Stimulated activated CD8-positive, alpha-beta memory T cell treated with anti-CD3 and anti-CD28 coated beads, Interleukin-2, amount 100 ng/mL, for 1 hour (primary cell): Measurements from ENCODE around the gene ARAP1.

Experiments used
- DNase-seq, 2 donors: peaks; one replicate each; pipeline ENCODE4 v3.0.0-alpha.2; 2020; ENCODE audit warnings: low read depth in 2 of 2

The ARAP1 gene

GRCh38 chr11:72762641-72763304 lies 10.6 kb upstream of the ARAP1 start:
- DNase-seq = no peak

- no peak for DNase-seq
These were observed 8.6 kb upstream of the ARAP1 start for GRCh38 chr11:72760539-72761405.

DNA sequence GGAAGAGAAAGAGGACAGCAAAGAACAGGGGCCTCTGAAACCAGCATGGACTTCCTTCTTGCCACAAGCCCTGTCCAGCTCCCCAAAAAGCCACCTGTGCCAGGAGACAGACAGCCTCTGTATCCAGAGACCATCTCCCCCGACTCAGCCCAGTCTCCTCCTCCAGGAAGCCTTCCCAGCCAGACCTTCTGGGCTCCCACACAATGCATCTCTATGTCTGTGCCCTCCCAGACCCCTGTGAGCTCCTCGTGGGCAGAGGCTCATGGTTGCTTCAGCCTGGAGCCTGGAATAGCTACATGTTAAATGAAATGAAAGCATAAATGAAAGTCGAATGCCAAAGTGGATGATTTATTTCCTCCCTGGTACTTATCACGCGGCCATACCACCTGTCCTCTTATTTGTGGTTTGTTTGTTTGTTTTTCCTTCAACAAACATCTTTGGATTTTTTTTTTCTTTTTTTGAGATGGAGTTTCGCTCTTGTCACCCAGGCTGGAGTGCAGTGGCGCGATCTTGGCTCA lies 7.3 kb upstream of the ARAP1 start:
- no peak for DNase-seq

GRCh38 chr11:72758690-72759389 lies 6.6 kb upstream of the ARAP1 start:
- DNase-seq = no peak

DNA sequence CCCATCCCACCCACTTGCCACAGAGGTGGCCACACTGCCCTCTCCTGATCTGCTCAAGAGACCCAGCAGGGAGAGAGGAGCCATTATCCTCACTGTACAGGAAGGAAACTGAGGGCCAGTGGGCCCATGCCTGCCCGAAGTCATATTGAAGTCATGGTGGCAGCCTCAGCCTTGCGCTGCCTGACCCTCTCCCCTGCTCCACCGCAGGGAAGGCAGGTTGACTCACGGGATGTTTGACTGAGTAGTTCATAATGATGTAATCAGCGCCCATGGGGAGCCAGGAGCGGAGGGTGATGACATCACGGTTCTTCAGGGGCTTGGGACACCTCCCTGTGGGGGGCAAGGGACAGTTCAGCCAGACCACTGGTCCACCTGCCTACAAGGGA lies 6.1 kb upstream of the ARAP1 start:
- no peak for DNase-seq

GRCh38 chr11:72755713-72756285 lies 3.6 kb upstream of the ARAP1 start:
- DNase-seq = no peak

GRCh38 chr11:72754544-72755155 lies 2.4 kb upstream of the ARAP1 start:
- DNase-seq = no peak

DNA sequence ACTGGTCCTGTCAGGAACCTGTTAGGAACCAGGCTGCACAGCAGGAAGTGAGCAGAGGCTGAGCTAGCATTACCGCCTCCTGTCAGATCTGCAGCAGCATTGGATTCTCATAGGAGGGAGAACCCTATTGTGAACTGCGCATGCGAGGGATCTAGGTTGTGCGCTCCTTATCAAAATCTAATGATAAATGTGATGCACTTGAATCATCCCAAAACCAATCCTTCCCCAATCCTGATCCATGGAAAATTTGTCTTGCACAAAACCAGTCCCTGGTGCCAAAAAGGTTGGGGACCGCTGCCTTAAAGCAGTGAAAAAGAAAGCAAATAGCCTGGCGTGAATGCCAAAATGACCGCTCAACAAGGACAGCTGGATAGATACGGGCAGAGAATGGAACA lies 1.9 kb upstream of the ARAP1 start:
- DNase-seq = no peak

DNA sequence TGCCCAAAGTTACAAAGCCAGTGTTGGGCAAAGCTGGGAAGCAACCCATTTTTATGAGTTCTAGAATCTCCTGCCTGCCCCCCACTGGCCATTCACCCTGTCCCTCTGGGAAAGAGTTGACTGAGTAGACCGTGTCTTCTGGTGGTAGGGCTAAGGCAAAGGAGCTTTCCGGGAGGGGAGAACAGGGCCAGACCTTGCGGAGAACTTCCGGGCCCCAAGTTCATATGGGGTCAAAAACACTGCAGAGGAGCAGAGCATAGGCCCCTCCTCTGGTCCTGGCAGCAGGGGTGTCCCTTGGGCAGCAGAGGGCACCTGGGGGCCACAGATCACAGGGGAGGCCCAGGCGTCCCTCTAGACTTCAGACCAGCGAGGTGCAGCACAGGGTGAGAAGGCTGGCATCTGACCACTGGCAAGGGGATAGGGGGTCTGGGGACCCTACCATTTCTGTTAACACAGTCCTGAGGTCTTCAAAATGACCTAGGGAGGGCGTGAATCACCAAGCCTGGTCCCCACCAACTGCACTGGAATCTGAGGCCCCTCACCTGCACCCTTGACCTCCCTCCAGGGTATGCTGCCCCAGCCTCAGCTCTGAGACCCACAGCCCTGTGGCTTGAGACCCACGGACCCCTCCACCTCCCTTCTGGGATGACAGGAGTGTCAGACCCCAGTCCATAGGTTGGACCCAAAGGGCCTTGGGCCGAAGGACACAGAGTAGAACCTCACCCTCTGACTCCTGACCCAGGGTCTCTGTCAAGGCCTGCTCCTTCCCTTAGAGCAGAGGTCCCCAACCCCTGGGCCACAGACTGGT lies 1.3 kb upstream of the ARAP1 start:
- no peak for DNase-seq

DNA sequence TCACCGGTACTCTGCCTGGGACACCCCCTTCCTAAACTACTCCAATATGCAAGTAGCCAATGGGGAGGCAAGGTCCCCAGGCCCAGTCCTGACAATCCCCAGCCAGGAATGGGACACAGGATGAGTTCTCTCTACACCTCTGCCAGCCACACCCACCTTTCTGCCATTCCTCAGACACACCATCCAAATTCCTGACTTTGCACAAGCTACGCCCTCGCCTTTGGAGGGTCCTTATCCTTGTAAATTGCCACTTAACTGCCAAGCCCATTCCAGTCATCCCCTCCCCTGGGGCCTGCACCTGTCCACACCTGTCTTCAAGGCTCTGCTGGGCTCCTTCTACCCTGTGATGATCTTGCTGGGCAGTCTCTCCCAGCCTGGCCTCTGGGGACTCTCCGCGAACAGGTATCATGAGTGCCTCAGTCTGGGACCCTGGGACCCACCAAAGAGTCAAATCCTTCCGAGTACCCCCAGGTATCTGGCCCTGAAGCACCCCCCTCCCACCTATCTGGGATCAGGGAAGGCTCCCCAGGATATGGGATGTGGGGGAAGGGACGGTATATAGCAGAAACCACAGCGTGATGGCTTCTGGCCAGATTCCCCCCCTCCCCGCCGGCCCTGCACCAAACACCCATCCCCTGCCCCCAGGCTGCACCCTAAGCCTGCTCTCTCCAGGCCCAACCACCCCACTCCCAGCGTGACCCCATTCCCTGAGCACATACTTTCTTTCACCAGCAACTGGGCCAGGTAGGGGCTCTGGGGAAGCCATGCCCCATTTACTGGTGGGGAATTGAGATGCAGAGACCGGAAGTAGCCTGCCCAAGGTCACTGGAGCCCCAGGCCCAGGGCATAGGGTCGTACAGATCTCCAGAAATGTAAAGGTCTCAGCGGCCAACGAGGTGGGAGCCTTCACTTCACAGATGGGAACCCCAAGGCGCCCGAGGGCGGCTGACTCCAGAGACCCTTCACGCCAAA lies 806 bp downstream of the ARAP1 start:
- no peak for DNase-seq

DNA sequence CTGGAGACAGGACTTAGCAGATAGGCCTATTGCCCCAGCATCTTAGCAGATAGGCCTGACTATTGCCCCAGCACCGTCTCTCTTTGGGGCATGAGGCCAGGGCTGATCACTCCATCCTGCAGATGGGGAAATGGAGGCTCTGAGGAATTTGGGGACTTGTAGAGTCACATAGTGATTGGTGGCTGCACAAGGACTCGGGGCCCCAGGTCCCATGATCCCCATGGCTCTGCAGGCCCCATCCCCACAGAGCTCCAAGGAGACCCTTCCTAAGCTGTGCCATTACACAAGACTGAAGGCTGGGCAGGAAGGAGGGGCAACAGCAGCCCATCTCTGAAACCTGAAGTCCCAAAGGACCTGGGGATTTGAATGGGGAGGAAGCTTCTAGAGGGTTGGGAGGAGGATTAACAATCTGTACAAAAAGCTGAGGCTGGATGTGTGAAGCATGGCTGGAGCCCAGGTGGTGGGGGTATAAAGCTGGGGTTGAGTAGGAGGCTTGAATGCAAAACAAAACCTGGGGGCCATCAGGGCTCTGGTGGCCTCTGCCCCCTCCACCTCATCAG lies 1.6 kb downstream of the ARAP1 start:
- no peak for DNase-seq

DNA sequence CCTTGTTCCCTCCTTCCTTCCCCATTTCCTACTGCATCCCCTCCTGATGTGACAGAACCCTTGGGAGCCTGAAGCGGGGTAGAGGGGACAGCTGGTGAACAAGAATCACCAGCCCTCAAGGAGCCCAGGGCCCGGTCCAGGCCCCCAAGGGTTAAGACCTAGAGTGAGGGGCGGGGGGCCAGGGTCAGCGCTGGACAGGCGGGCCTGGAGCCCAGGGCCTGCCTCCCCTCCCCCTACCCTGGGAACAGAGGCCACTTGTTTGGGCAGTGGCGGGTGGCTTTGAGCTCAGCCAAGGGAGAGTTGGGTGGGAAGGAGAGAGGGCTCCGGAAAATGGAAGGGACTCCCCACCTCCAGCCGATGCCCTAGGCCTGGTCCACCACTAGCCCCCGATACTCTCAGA lies 2.1 kb downstream of the ARAP1 start:
- no peak for DNase-seq

DNA sequence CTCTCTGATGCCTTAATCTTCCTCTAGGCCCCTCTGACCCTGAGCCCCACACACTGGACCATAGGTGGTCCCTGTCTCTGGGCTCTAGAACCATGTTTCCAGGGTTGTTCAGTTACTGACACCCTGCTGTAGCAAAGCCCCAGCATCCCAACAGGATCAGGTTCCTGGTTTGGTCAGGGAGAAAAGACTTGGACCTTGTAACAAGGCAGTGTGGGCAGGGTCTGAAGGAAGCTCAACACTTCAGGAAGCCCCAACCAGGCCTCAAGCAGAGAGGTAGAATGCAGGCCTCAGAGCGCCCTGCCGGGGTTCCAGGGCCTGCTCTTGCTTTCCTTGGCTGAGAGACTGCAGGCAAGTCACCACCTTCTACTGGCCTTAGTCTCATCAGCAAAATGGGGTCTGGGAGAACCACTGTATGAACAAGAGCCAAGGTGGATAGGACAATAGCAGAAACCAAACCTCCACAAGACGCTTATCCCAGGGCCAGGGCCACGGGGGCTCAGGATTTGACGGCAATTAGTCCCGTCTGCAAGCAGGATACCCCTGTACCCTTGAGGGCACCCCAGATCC lies 4.8 kb downstream of the ARAP1 start:
- DNase-seq = no peak

DNA sequence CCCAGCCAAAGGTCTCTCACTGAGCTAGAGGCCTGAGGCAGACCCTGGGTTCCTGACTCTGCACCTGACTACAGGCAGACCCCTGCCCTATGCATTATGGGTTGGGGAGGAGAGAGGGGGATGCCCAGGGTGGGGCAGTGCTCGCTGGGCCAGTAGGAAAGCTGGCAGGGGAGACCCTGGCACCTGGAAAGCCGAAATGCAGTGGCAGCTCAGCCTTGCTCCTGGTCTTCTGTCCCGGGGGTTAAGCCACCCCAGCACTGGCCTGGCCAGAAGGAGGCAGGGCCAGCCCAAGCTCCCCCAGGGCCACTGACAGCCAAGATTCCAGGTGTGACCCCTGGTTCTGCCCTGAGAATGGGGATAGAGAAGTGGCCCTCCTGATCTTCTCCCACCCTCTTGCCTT lies 5.4 kb downstream of the ARAP1 start:
- no peak for DNase-seq

DNA sequence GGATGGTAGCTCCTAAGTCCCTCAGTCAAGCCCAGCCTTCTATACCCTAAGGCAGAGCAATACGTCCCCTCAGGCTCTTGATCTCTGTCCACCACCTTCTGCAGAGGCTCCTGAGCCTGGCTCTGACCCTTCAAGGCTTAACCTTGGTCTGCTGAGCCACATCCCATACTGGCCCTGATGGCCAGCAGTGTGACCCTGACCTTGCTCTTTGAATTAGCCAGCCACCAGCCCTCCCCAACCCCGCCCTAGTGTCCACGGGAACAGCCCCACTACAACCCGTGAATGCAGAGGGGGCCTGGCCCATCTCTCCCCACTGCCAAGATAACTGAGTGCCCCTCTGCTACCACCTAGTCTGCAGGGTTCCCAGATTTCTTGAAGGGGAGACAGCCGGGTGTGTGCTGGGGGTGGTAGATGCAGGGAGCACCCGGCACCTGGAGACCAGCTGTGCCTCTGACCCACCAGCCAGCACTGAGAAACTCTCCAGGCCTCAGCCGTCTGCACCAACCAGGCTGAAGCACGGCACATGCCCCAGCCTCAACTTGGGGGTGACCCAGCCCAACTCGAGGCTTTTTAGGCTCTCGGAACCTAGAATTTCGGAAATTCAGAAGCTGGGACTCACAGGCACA lies 6.2 kb downstream of the ARAP1 start:
- DNase-seq = no peak

DNA sequence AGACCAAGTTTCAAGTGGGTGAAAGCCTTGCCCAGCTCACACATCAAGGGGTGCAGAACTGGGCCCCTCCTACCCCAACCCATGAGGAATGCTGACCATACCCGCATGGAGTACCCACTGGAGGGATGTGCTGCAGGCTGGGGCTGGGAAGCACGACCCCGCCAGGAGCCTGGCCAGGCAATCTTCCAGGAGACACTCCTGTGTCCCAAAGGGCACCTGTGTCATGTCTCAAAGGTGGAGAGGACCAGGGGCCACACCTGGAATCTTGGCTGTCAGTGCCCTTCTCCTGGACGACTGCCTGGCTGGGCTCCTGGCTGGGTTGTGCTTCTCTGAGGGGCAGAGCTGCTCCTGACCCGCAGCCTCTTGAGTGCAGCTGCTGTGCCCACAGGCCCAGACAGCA lies 6.7 kb downstream of the ARAP1 start:
- no peak for DNase-seq

- no peak for DNase-seq
These were observed 7.7 kb downstream of the ARAP1 start for GRCh38 chr11:72744474-72744873.
